Activated CD8-positive, alpha-beta memory T cell treated with anti-CD3 and anti-CD28 coated beads, Interleukin-2, amount 50 U/mL, for 48 hours (primary cell): ENCODE results near the gene PRXL2B.
A peak's percentile ranks its signal among the peaks of the same experiment; 100 is the strongest.
"Not testable (repeated sequence)": the region's sequence is repeated elsewhere in the genome, so short reads cannot be mapped to it uniquely, and the experiment has no call there.

ENCODE experiments used
- DNase-seq: peaks from one replicate; pipeline ENCODE4 v3.0.0-alpha.2; 2020

PRXL2B gene

GRCh38 chr1:2586154-2587070, at the start of gene PRXL2B:
PRXL2B (plus strand) TSS chr1:2586777; CDS start chr1:2586886, 109 bp downstream.
- peak; percentile 99 for DNase-seq

GRCh38 chr1:2537784-2538115, 48.8 kb upstream of the PRXL2B start:
- DNase-seq = no peak

- DNase-seq = no peak
Observed at GRCh38 chr1:2538376-2538775, 48.2 kb upstream of the PRXL2B start.

GRCh38 chr1:2538872-2539271, 47.7 kb upstream of the PRXL2B start:
- no peak for DNase-seq

- DNase-seq = peak; percentile 80
Observed at GRCh38 chr1:2539312-2539907, 47.2 kb upstream of the PRXL2B start.

- DNase-seq = no peak
Observed at GRCh38 chr1:2540816-2541492, 45.6 kb upstream of the PRXL2B start.

- DNase-seq = no peak
Observed at GRCh38 chr1:2541619-2542245, 44.8 kb upstream of the PRXL2B start.

GRCh38 chr1:2542246-2542915, 44.2 kb upstream of the PRXL2B start:
- no peak for DNase-seq

- DNase-seq = no peak
Observed at GRCh38 chr1:2543543-2544092, 43.0 kb upstream of the PRXL2B start.

- no peak for DNase-seq
Observed at GRCh38 chr1:2544093-2544874, 42.3 kb upstream of the PRXL2B start.

GRCh38 chr1:2544875-2545640, 41.5 kb upstream of the PRXL2B start:
- no peak for DNase-seq

GRCh38 chr1:2545754-2546514, 40.6 kb upstream of the PRXL2B start:
- peak; percentile 90 for DNase-seq

GRCh38 chr1:2546515-2547209, 39.9 kb upstream of the PRXL2B start:
- DNase-seq = peak; percentile 89

- DNase-seq = peak; percentile 84
Observed at GRCh38 chr1:2547210-2548067, 39.1 kb upstream of the PRXL2B start.

- peak; percentile 94 for DNase-seq
Observed at GRCh38 chr1:2548068-2548589, 38.4 kb upstream of the PRXL2B start.

- DNase-seq = not testable (repeated sequence)
Observed at GRCh38 chr1:2549367-2550029, 37.1 kb upstream of the PRXL2B start.

GRCh38 chr1:2550309-2550861, 36.2 kb upstream of the PRXL2B start:
- DNase-seq = not testable (repeated sequence)
